Type B pancreatic cell (in vitro differentiated cells): ENCODE data around the gene DUSP2. TPM values are rescaled to one million over a fixed set of nuclear protein-coding genes. Genes with fewer than 3 reads are reported as not detected.

Experiments used
- DNase-seq: peaks from one replicate; pipeline ENCODE4 v3.0.0; 2021; ENCODE audit warnings: mixed read lengths; ENCODE audit not compliant: unreplicated experiment; ENCODE audit errors: extremely low spot score
- H3K27ac Mint-ChIP-seq: 2 replicates; pipeline ENCODE4 v1.8.0; 2021; ENCODE audit warnings: mild to moderate bottlenecking, mixed read lengths
- H3K27me3 Mint-ChIP-seq: 2 replicates; pipeline ENCODE4 v1.8.0; 2021; ENCODE audit warnings: mixed read lengths
- H3K36me3 Mint-ChIP-seq: 2 replicates; pipeline ENCODE4 v1.8.0; 2021; ENCODE audit warnings: mixed read lengths
- H3K4me1 Mint-ChIP-seq: one replicate; pipeline ENCODE4 v1.8.0; 2021; ENCODE audit warnings: mixed read lengths; ENCODE audit not compliant: unreplicated experiment
- H3K4me3 Mint-ChIP-seq: 2 replicates; pipeline ENCODE4 v1.8.0; 2021; ENCODE audit warnings: mild to moderate bottlenecking, mixed read lengths
- H3K9me3 Mint-ChIP-seq: 2 replicates; pipeline ENCODE4 v1.8.0; 2021; ENCODE audit warnings: mixed read lengths
- CTCF ChIP-seq: fragments of 200-600 bp; sonication (generic); conservative IDR thresholded peaks from 2 replicates; pipeline ENCODE4 v1.5.0; 2021; ENCODE audit warnings: antibody characterized with exemption, mild to moderate bottlenecking
- total RNA-seq: library from RNA; stranded (reverse); gene quantifications from 2 replicates; pipeline ENCODE4 v1.2.1, GENCODE V29; 2021; ENCODE audit warnings: low replicate concordance

Gene DUSP2
- total RNA-seq, 1 donor from 2014 or later: 4.5 TPM

GRCh38 chr2:96150791-96151594 lies 5.8 kb upstream of the DUSP2 start:
- no peak for DNase-seq
- no peaks in the 10 kb centered on the region for H3K36me3 Mint-ChIP-seq
- peaks cover 14% of the 10 kb centered on the region for H3K27me3 Mint-ChIP-seq
- no peaks in the 10 kb centered on the region for H3K9me3 Mint-ChIP-seq
- no peak for TF ChIP-seq CTCF
- H3K4me1 Mint-ChIP-seq: peaks cover 17% of the 10 kb centered on the region
- no peak overlapping the region for H3K27ac Mint-ChIP-seq
- H3K4me3 Mint-ChIP-seq: no peak overlapping the region

- no peak overlapping the region for H3K27ac Mint-ChIP-seq
- H3K36me3 Mint-ChIP-seq: no peaks in the 10 kb centered on the region
- H3K27me3 Mint-ChIP-seq: peaks cover 14% of the 10 kb centered on the region
- H3K9me3 Mint-ChIP-seq: no peaks in the 10 kb centered on the region
- no peak for TF ChIP-seq CTCF
- peaks cover 17% of the 10 kb centered on the region for H3K4me1 Mint-ChIP-seq
- no peak overlapping the region for H3K4me3 Mint-ChIP-seq
- DNase-seq: no peak
These were observed 4.9 kb upstream of the DUSP2 start for GRCh38 chr2:96150007-96150640.

GRCh38 chr2:96148410-96149217 lies 3.4 kb upstream of the DUSP2 start:
- peak overlapping the region; percentile 32 for H3K27ac Mint-ChIP-seq
- no peak for TF ChIP-seq CTCF
- peaks cover 17% of the 10 kb centered on the region for H3K4me1 Mint-ChIP-seq
- H3K9me3 Mint-ChIP-seq: no peaks in the 10 kb centered on the region
- H3K4me3 Mint-ChIP-seq: peak overlapping the region; percentile 51
- peaks cover 19% of the 10 kb centered on the region for H3K27me3 Mint-ChIP-seq
- no peak for DNase-seq
- H3K36me3 Mint-ChIP-seq: no peaks in the 10 kb centered on the region

- H3K9me3 Mint-ChIP-seq: no peaks in the 10 kb centered on the region
- H3K4me1 Mint-ChIP-seq: peaks cover 17% of the 10 kb centered on the region
- peaks cover 19% of the 10 kb centered on the region for H3K27me3 Mint-ChIP-seq
- H3K27ac Mint-ChIP-seq: peak overlapping the region; percentile 32
- no peaks in the 10 kb centered on the region for H3K36me3 Mint-ChIP-seq
- no peak for TF ChIP-seq CTCF
- H3K4me3 Mint-ChIP-seq: no peak overlapping the region
- DNase-seq: no peak
These were observed 2.5 kb upstream of the DUSP2 start for GRCh38 chr2:96147593-96148201.

- no peak for TF ChIP-seq CTCF
- Mint-ChIP-seq H3K36me3 (no peaks in the 10 kb centered on the region), H3K4me3 (peak overlapping the region; percentile 36), H3K27me3 (peaks cover 20% of the 10 kb centered on the region), H3K9me3 (no peaks in the 10 kb centered on the region), H3K4me1 (peaks cover 14% of the 10 kb centered on the region), H3K27ac (peak overlapping the region; percentile 55)
- no peak for DNase-seq
These were observed 1.8 kb upstream of the DUSP2 start for GRCh38 chr2:96146881-96147592.
